ENCODE measurements around the gene FRMD6. TPM values are rescaled to one million over a fixed set of nuclear protein-coding genes. Genes with fewer than 3 reads are reported as not detected.

Gene FRMD6
- 26.8 to 41.9 TPM (median 29.1 TPM) in 5 replicates for total RNA-seq (2022; extraction: Qiagen RNA extraction)

DNA sequence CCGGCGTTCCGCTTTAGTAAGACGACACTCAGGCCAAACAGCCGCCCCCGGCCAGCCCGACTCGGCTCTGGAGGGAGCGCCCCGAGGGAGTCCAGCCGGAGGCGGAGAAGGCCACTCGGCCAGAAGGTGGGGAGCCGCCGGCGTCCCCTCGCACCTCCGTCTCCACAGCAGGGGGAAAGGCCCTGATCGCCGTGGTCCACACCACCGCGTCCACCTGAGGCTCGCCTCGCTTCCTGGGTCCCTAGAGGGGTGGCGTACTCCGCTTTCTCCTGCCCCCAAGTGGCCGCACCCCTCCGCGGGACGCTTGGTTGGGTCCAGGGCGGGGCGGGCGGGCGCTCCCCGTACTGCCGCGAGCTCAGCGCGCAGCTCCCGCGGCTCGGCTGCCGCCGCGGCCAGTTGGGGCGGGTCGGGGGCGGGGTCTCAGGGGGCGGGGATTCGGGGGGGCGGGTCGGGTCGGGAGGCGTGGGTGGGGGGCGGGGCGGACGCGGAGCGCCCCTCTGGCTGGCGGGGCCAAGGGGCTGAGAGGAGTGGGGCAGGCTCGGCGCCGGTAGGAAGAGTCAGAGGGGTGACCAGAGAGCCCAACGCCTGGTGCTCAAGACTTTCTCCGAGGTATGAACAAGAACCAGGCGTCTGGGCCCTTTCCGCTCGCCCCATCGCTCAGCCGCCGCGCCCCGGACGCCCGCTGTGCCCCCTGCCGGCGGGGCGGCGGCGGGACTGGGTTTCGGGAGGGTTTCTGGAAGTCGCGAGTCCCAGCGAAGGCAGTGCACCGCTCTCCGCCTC is at the start of gene FRMD6:
FRMD6 (plus strand) TSS at position 523 of the 780 bp plus-strand sequence. CDS start 37,927 bp downstream, outside the sequence.

Other genes with a start within 250 kb of the FRMD6 start
- 2.7 to 3.6 TPM (median 3.3 TPM) in 5 replicates for gene GNG2, start 208.7 kb downstream of the FRMD6 start, total RNA-seq (2022; extraction: Qiagen RNA extraction)

Data from A549 treated with AZD2906 at 1 μM for 4 hours (cell line).